H9 (cell line): ENCODE data around the gene C4orf46. TPM values are rescaled to one million over a fixed set of nuclear protein-coding genes. Genes with fewer than 3 reads are reported as not detected.

Source experiments
- DNase-seq: peaks from one replicate; pipeline ENCODE4 v3.0.0-alpha.2; 2017
- H2AFZ ChIP-seq: one replicate; pipeline ENCODE4 v1.6.1; 2013; ENCODE audit warnings: mild to moderate bottlenecking, low read length, control low read depth, moderate library complexity
- H2AK5ac ChIP-seq: 2 replicates; pipeline ENCODE4 v1.6.1; 2013; ENCODE audit warnings: low read length, control low read depth, mixed read lengths; ENCODE audit not compliant: insufficient read length
- H2BK120ac ChIP-seq: one replicate; pipeline ENCODE4 v1.6.1; 2013; ENCODE audit warnings: low read depth, mild to moderate bottlenecking, low read length, control low read depth, inconsistent platforms; ENCODE audit not compliant: poor library complexity, severe bottlenecking
- H2BK12ac ChIP-seq: 2 replicates; pipeline ENCODE4 v1.6.1; 2013; ENCODE audit warnings: low read length, control low read depth, mixed read lengths, low read depth; ENCODE audit not compliant: insufficient read length
- H2BK15ac ChIP-seq: 2 replicates; pipeline ENCODE4 v1.6.1; 2013; ENCODE audit warnings: low read depth, low read length, control low read depth
- H2BK20ac ChIP-seq: one replicate; pipeline ENCODE4 v1.6.1; 2013; ENCODE audit warnings: low read depth, mild to moderate bottlenecking, low read length, control low read depth, inconsistent platforms; ENCODE audit not compliant: poor library complexity, severe bottlenecking
- H2BK5ac ChIP-seq: 2 replicates; pipeline ENCODE4 v1.6.1; 2013; ENCODE audit warnings: low read length, control low read depth, mixed read lengths; ENCODE audit not compliant: insufficient read length
- H3K14ac ChIP-seq: 2 replicates; pipeline ENCODE4 v1.6.1; 2013; ENCODE audit warnings: low read length, control low read depth; ENCODE audit not compliant: insufficient read depth
- H3K18ac ChIP-seq: 2 replicates; pipeline ENCODE4 v1.6.1; 2013; ENCODE audit warnings: low read depth, mild to moderate bottlenecking, mixed read lengths, low read length, control low read depth; ENCODE audit not compliant: insufficient read length
- H3K23ac ChIP-seq: 2 replicates; pipeline ENCODE4 v1.6.1; 2013; ENCODE audit warnings: low read length, control low read depth, mixed read lengths, low read depth; ENCODE audit not compliant: insufficient read length
- H3K23me2 ChIP-seq: 2 replicates; pipeline ENCODE4 v1.6.1; 2013; ENCODE audit warnings: low read depth, mild to moderate bottlenecking, mixed read lengths, low read length, control low read depth; ENCODE audit not compliant: insufficient read length, poor library complexity, severe bottlenecking
- H3K27ac ChIP-seq: 2 replicates; pipeline ENCODE4 v1.5.1; 2013; ENCODE audit warnings: low read length, control low read depth, mixed read lengths, low read depth; ENCODE audit not compliant: insufficient read length
- H3K27me3 ChIP-seq: 2 replicates; pipeline ENCODE4 v1.6.1; 2013; ENCODE audit warnings: low read length, control low read depth, inconsistent platforms; ENCODE audit not compliant: insufficient read depth
- H3K4ac ChIP-seq: 2 replicates; pipeline ENCODE4 v1.6.1; 2013; ENCODE audit warnings: low read depth, mild to moderate bottlenecking, control low read depth, inconsistent platforms, low read length, moderate library complexity
- H3K4me1 ChIP-seq: 2 replicates; pipeline ENCODE4 v1.6.1; 2013; ENCODE audit warnings: low read length, control low read depth, inconsistent platforms; ENCODE audit not compliant: insufficient read depth
- H3K4me2 ChIP-seq: 2 replicates; pipeline ENCODE4 v1.6.1; 2013; ENCODE audit warnings: low read length, control low read depth, mixed read lengths; ENCODE audit not compliant: insufficient read length, insufficient read depth
- H3K56ac ChIP-seq: 2 replicates; pipeline ENCODE4 v1.6.1; 2013; ENCODE audit warnings: low read depth, mild to moderate bottlenecking, mixed read lengths, low read length, control low read depth; ENCODE audit not compliant: insufficient read length
- H3K79me1 ChIP-seq: 2 replicates; pipeline ENCODE4 v1.6.1; 2013; ENCODE audit warnings: low read depth, mild to moderate bottlenecking, moderate library complexity, low read length, control low read depth, inconsistent platforms; ENCODE audit not compliant: insufficient read depth, poor library complexity, severe bottlenecking
- H3K79me2 ChIP-seq: 2 replicates; pipeline ENCODE4 v1.6.1; 2013; ENCODE audit warnings: low read length, control low read depth, inconsistent platforms; ENCODE audit not compliant: insufficient read depth
- H3K9ac ChIP-seq: 2 replicates; pipeline ENCODE4 v1.6.1; 2013; ENCODE audit warnings: low read length, control low read depth, mixed read lengths; ENCODE audit not compliant: insufficient read length; ENCODE audit errors: extremely low read depth
- H3K9me3 ChIP-seq: one replicate; pipeline ENCODE4 v1.6.1; 2013; ENCODE audit warnings: low read depth, low read length, inconsistent platforms; ENCODE audit not compliant: control insufficient read depth
- H3T11ph ChIP-seq: one replicate; pipeline ENCODE4 v1.6.1; 2013; ENCODE audit warnings: mild to moderate bottlenecking, low read length, control low read depth, inconsistent platforms
- H4K20me1 ChIP-seq: one replicate; pipeline ENCODE4 v1.6.1; 2013; ENCODE audit not compliant: control insufficient read depth, insufficient read length, insufficient read depth
- H4K5ac ChIP-seq: 2 replicates; pipeline ENCODE4 v1.6.1; 2013; ENCODE audit warnings: low read depth, mild to moderate bottlenecking, mixed read lengths, low read length, control low read depth; ENCODE audit not compliant: insufficient read length
- H4K8ac ChIP-seq: replicated peaks from 2 replicates; pipeline ENCODE4 v1.6.1; 2013; ENCODE audit warnings: low read length, control low read depth, mixed read lengths, low read depth; ENCODE audit not compliant: insufficient read length
- H4K91ac ChIP-seq: 2 replicates; pipeline ENCODE4 v1.6.1; 2013; ENCODE audit warnings: low read depth, mild to moderate bottlenecking, moderate library complexity, mixed read lengths, low read length, control low read depth; ENCODE audit not compliant: insufficient read length
- H3K27ac Mint-ChIP-seq, 3 experiments: 2 replicates in 2 of 3; 3 replicates in 1 of 3; pipeline ENCODE4 v1.8.0; 2020 to 2021; ENCODE audit warnings: mixed read lengths in 3 of 3, mild to moderate bottlenecking in 1 of 3, moderate library complexity in 1 of 3
- H3K27me3 Mint-ChIP-seq: 2 replicates; pipeline ENCODE4 v1.8.0; 2021; ENCODE audit warnings: low read depth, mild to moderate bottlenecking, moderate library complexity, mixed read lengths
- H3K36me3 Mint-ChIP-seq, 3 experiments: 2 replicates in 2 of 3; 3 replicates in 1 of 3; pipeline ENCODE4 v1.8.0; 2020 to 2021; ENCODE audit warnings: low read depth in 3 of 3, mixed read lengths in 3 of 3; ENCODE audit not compliant: insufficient read depth in 1 of 3
- H3K4me1 Mint-ChIP-seq, 2 experiments: 2 replicates each; pipeline ENCODE4 v1.8.0; 2020; ENCODE audit warnings: mixed read lengths in 2 of 2
- H3K4me3 Mint-ChIP-seq, 2 experiments: 2 replicates in 1 of 2; 3 replicates in 1 of 2; pipeline ENCODE4 v1.8.0; 2020 to 2021; ENCODE audit warnings: mild to moderate bottlenecking in 2 of 2, mixed read lengths in 2 of 2, moderate library complexity in 1 of 2
- H3K9me3 Mint-ChIP-seq, 2 experiments: 2 replicates in 1 of 2; 3 replicates in 1 of 2; pipeline ENCODE4 v1.8.0; 2020; ENCODE audit warnings: mild to moderate bottlenecking in 2 of 2, mixed read lengths in 2 of 2, moderate library complexity in 1 of 2
- CTCF ChIP-seq: fragments of 200-600 bp; sonication (generic); conservative IDR thresholded peaks from 3 replicates; pipeline ENCODE4 v1.8.0; 2021; ENCODE audit warnings: antibody characterized with exemption, mild to moderate bottlenecking
- WGBS: extraction: QIAGEN DNeasy Blood & Tissue Kit; methylation state at CpG from one replicate; pipeline ENCODE4 v1.1.7; 2013; ENCODE audit warnings: missing lambda C conversion rate, low lambda C conversion rate, mixed read lengths; ENCODE audit not compliant: insufficient read length; ENCODE audit errors: extremely low coverage; 5-methylcytosine and 5-hydroxymethylcytosine counted together
- total RNA-seq: library from RNA; stranded (reverse); gene quantifications from 2 replicates; pipeline ENCODE4 v1.2.1, GENCODE V29; 2021

The C4orf46 gene
- total RNA-seq, 1 experiment from 2014 or later, result 19.6 TPM

DNA sequence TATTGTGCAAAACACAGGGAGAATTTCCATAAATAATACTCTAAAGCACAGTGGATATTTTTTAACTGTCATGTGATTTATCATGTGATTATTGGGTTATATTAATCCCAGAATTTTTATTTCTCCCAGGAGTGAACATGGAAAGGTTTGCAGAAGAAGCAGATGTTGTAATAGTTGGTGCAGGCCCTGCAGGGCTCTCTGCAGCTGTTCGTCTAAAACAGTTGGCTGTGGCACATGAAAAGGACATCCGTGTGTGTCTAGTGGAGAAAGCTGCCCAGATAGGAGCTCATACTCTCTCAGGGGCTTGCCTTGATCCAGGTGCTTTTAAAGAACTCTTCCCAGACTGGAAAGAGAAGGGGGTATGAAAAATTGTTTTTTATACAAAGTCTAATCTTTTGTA, 10.4 kb upstream of the C4orf46 start:
- no peak for TF ChIP-seq CTCF
- Mint-ChIP-seq H3K36me3 (no peaks in the 10 kb centered on the region), H3K9me3 (no peaks in the 10 kb centered on the region), H3K27ac (no peak overlapping the region), H3K4me3 (no peak overlapping the region; a peak in 1 of 5 replicates), H3K27me3 (no peaks in the 10 kb centered on the region), H3K4me1 (peaks cover 4 to 5% of the 10 kb centered on the region in 2 experiments; a peak in 3 of 4 replicates)
- H3K4ac ChIP-seq, result no peak overlapping the region
- no peak overlapping the region for H4K5ac ChIP-seq
- no peak overlapping the region for H3K18ac ChIP-seq
- H4K8ac ChIP-seq, result no peak overlapping the region
- no peak overlapping the region for H2BK120ac ChIP-seq
- no peak overlapping the region for H3K27ac ChIP-seq
- no peaks in the 10 kb centered on the region for H3K23me2 ChIP-seq
- H4K20me1 ChIP-seq, result no peaks in the 10 kb centered on the region
- H3K23ac ChIP-seq, result no peak overlapping the region
- no peaks in the 10 kb centered on the region for H3K79me1 ChIP-seq
- no peak overlapping the region for H2BK20ac ChIP-seq
- no peak overlapping the region for H2BK15ac ChIP-seq
- no peaks in the 10 kb centered on the region for H3K4me1 ChIP-seq
- H4K91ac ChIP-seq, result no peak overlapping the region
- H3K56ac ChIP-seq, result no peak overlapping the region
- no peak overlapping the region for H2AK5ac ChIP-seq
- no peak overlapping the region for H2BK5ac ChIP-seq
- no peak overlapping the region for H3K4me2 ChIP-seq
- H3K9ac ChIP-seq, result no peak overlapping the region
- WGBS, result no CpG with 5 or more reads among the region's 2 CpGs
- H2BK12ac ChIP-seq, result no peak overlapping the region
- no peaks in the 10 kb centered on the region for H3K27me3 ChIP-seq
- DNase-seq, result no peak
- no peaks in the 10 kb centered on the region for H3K9me3 ChIP-seq
- no peak overlapping the region for H3K14ac ChIP-seq
- no peak overlapping the region for H2AFZ ChIP-seq
- no peaks in the 10 kb centered on the region for H3K79me2 ChIP-seq
- no peak overlapping the region for H3T11ph ChIP-seq
